ENCODE data around the gene TXNRD1. TPM values are rescaled to one million over a fixed set of nuclear protein-coding genes. Genes with fewer than 3 reads are reported as not detected.

Gene TXNRD1
- total RNA-seq, 4 donors from 2014 or later = 243 to 594 (median 299) TPM

- H3K9me3 ChIP-seq = no peaks in the 10 kb centered on the region
- H3K4me3 ChIP-seq = no peak overlapping the region
- 89% methylated on average over 10 of the region's 10 CpGs for WGBS
- no peaks in the 10 kb centered on the region for H3K27me3 ChIP-seq
- H3K27ac ChIP-seq (replicated peaks in 1 of 4) = no peak overlapping the region
- peaks cover 84 to 100% (median 93%) of the 10 kb centered on the region in 4 donors for H3K36me3 ChIP-seq
- intact Hi-C loops (cut with DNase I) = no loop called here
- DNase-seq (ENCODE audit: extremely low spot score) = no peak
- TF ChIP-seq POLR2AphosphoS5 (IDR thresholded peaks at IDR 0.05) = no peak
- TF ChIP-seq EP300 (IDR thresholded peaks at IDR 0.05) = no peak
- TF ChIP-seq CTCF (IDR thresholded peaks at IDR 0.05) = no peak
- no peak for TF ChIP-seq POLR2A (IDR thresholded peaks at IDR 0.05; ENCODE audit: low read depth)
- peaks cover 0 to 11% (median 3%) of the 10 kb centered on the region in 4 donors for H3K4me1 ChIP-seq
Observed at GRCh38 chr12:104315326-104316224, 100.0 kb downstream of the TXNRD1 start.

GRCh38 chr12:104316936-104317335 is 101.4 kb downstream of the TXNRD1 start:
- intact Hi-C loops (cut with DNase I) = no loop called here
- peaks cover 85 to 100% (median 95%) of the 10 kb centered on the region in 4 donors for H3K36me3 ChIP-seq
- peaks cover 0 to 11% (median 3%) of the 10 kb centered on the region in 4 donors for H3K4me1 ChIP-seq
- H3K9me3 ChIP-seq = no peaks in the 10 kb centered on the region
- H3K27me3 ChIP-seq = no peaks in the 10 kb centered on the region
- TF ChIP-seq EP300 (IDR thresholded peaks at IDR 0.05) = no peak
- no peak for TF ChIP-seq POLR2A (IDR thresholded peaks at IDR 0.05; ENCODE audit: low read depth)
- TF ChIP-seq CTCF (IDR thresholded peaks at IDR 0.05) = no peak
- TF ChIP-seq POLR2AphosphoS5 (IDR thresholded peaks at IDR 0.05) = no peak
- DNase-seq (ENCODE audit: extremely low spot score) = no peak
- H3K27ac ChIP-seq (replicated peaks in 1 of 4) = no peak overlapping the region
- H3K4me3 ChIP-seq = no peak overlapping the region

DNA sequence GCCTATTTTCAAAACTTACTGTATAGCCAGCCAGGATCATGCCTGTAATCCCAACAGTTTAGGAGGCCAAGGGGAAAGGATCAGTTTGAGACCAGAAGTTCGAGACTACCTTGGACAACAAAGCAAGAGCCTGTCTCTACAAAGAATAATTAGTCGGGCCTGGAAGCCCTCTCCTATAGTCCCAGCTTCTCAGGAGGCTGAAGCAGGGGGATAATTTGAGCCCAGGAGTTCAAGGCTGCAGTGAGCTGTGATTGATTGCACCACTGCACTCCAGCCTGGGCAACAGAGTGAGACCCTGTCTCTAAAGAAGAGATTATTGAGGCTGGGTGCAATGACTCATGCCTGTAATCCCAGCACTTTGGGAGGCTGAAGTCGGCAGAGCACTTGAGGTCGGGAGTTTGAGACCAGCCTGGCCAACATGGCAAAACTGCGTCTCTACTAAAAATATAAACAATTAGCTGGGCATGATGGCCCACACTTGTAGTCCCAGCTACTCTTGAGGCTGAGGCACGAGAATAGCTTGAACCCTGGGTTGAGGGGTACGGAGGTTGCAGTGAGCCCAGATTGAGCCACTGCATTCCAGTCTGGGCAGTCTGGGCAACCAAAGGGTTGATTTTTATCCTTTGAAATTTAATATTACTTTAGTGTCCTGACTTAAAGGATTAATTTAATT is 102.1 kb downstream of the TXNRD1 start:
- Histone ChIP-seq H3K27me3 (no peaks in the 10 kb centered on the region), H3K27ac (replicated peaks in 1 of 4) (no peak overlapping the region), H3K4me3 (no peak overlapping the region), H3K36me3 (peaks cover 86 to 100% (median 95%) of the 10 kb centered on the region in 4 donors), H3K9me3 (no peaks in the 10 kb centered on the region), H3K4me1 (peaks cover 0 to 11% (median 3%) of the 10 kb centered on the region in 4 donors)
- intact Hi-C loops (cut with DNase I) = no loop called here
- DNase-seq (ENCODE audit: extremely low spot score) = no peak
- WGBS = 96% methylated on average over 7 of the region's 7 CpGs
- TF ChIP-seq POLR2AphosphoS5 (IDR thresholded peaks at IDR 0.05) (peak in 1 of 2 donors; percentile 16), POLR2A (IDR thresholded peaks at IDR 0.05; ENCODE audit: low read depth) (no peak)

GRCh38 chr12:104319028-104319427 is 103.4 kb downstream of the TXNRD1 start:
- Histone ChIP-seq H3K4me1 (peaks cover 0 to 11% (median 3%) of the 10 kb centered on the region in 4 donors), H3K27me3 (no peaks in the 10 kb centered on the region), H3K36me3 (peaks cover 73 to 92% (median 85%) of the 10 kb centered on the region in 4 donors), H3K9me3 (no peaks in the 10 kb centered on the region), H3K4me3 (no peak overlapping the region), H3K27ac (replicated peaks in 1 of 4) (no peak overlapping the region)
- no peak for DNase-seq (ENCODE audit: extremely low spot score)
- intact Hi-C loops (cut with DNase I) = no loop called here
- TF ChIP-seq POLR2A (IDR thresholded peaks at IDR 0.05; ENCODE audit: low read depth) = no peak
- no peak for TF ChIP-seq EP300 (IDR thresholded peaks at IDR 0.05)
- no peak for TF ChIP-seq POLR2AphosphoS5 (IDR thresholded peaks at IDR 0.05)
- TF ChIP-seq CTCF (IDR thresholded peaks at IDR 0.05) = no peak
- WGBS = 92% methylated on average over 1 of the region's 1 CpG

Measured in esophagus muscularis mucosa (tissue), 4 donors.